ENCODE measurements around the gene COX4I1. TPM values are rescaled to one million over a fixed set of nuclear protein-coding genes. Genes with fewer than 3 reads are reported as not detected.
A peak's percentile ranks its signal among the peaks of the same experiment; 100 is the strongest.

Gene COX4I1
- total RNA-seq, 2 donors from 2014 or later, result 436 to 471 TPM

GRCh38 chr16:85750146-85750826 lies 49.2 kb upstream of the COX4I1 start:
- Histone ChIP-seq H3K27me3 (ENCODE audit: control insufficient read depth, insufficient read depth, low read length, poor library complexity, severe bottlenecking) (peaks cover 25% of the 10 kb centered on the region), H3K4me3 (ENCODE audit: low read length) (peak overlapping the region; percentile 77), H3K4me1 (ENCODE audit: control insufficient read depth, insufficient read depth, low read length) (peaks cover 11% of the 10 kb centered on the region), H3K27ac (ENCODE audit: low read depth, low read length) (no peak overlapping the region), H3K9me3 (ENCODE audit: control insufficient read depth, low read length) (no peaks in the 10 kb centered on the region), H3K9ac (ENCODE audit: extremely low read depth, low read length, poor library complexity, severe bottlenecking) (peak overlapping the region; percentile 6), H3K36me3 (ENCODE audit: control insufficient read depth, insufficient read depth, low read length) (no peaks in the 10 kb centered on the region)
- 1 to 5% methylated on average over 16 to 51 of the region's 51 CpGs for WGBS, 2 experiments (ENCODE audit: insufficient coverage in 1 of 2, insufficient read length in 1 of 2)
- DNase-seq, result peak; percentile 81
- Mint-ChIP-seq H3K36me3 (ENCODE audit: low read depth) (no peaks in the 10 kb centered on the region), H3K27ac (no peak overlapping the region), H3K27me3 (ENCODE audit: insufficient read depth) (peaks cover 25% of the 10 kb centered on the region), H3K4me1 (peaks cover 20% of the 10 kb centered on the region), H3K9me3 (no peaks in the 10 kb centered on the region), H3K4me3 (peak overlapping the region; percentile 70)
- peak; percentile 30 for TF ChIP-seq CTCF (conservative IDR thresholded peaks at IDR 0.05)

- Histone ChIP-seq H3K36me3 (ENCODE audit: control insufficient read depth, insufficient read depth, low read length) (no peaks in the 10 kb centered on the region), H3K9me3 (ENCODE audit: control insufficient read depth, low read length) (no peaks in the 10 kb centered on the region), H3K27me3 (ENCODE audit: control insufficient read depth, insufficient read depth, low read length, poor library complexity, severe bottlenecking) (peaks cover 25% of the 10 kb centered on the region), H3K9ac (ENCODE audit: extremely low read depth, low read length, poor library complexity, severe bottlenecking) (peak within 1 kb of the TSS; percentile 6), H3K4me1 (ENCODE audit: control insufficient read depth, insufficient read depth, low read length) (peaks cover 11% of the 10 kb centered on the region), H3K4me3 (ENCODE audit: low read length) (peak within 1 kb of the TSS; percentile 77), H3K27ac (ENCODE audit: low read depth, low read length) (no peak within 1 kb of the TSS)
- H3K36me3 Mint-ChIP-seq (ENCODE audit: low read depth), result no peaks in the 10 kb centered on the region
- H3K4me1 Mint-ChIP-seq, result peaks cover 20% of the 10 kb centered on the region
- H3K27me3 Mint-ChIP-seq (ENCODE audit: insufficient read depth), result peaks cover 25% of the 10 kb centered on the region
- peak; percentile 83 for DNase-seq
- TF ChIP-seq CTCF (conservative IDR thresholded peaks at IDR 0.05), result no peak
- H3K9me3 Mint-ChIP-seq, result no peaks in the 10 kb centered on the region
- 8 to 17% methylated on average over 18 to 96 of the region's 96 CpGs for WGBS, 2 experiments (ENCODE audit: insufficient coverage in 1 of 2, insufficient read length in 1 of 2)
- no peak within 1 kb of the TSS for H3K27ac Mint-ChIP-seq
- H3K4me3 Mint-ChIP-seq, result peak within 1 kb of the TSS; percentile 70
Observed at GRCh38 chr16:85750827-85751697, 48.4 kb upstream of the COX4I1 start, which contains the start of gene C16orf74. Gene C16orf74, minus strand, starts transcription at chr16:85751096. Its CDS starts 15,879 bp downstream, at chr16:85735217.

GRCh38 chr16:85751698-85752501 lies 47.6 kb upstream of the COX4I1 start:
- H3K4me3 Mint-ChIP-seq, result peak overlapping the region; percentile 42
- no peak for TF ChIP-seq CTCF (conservative IDR thresholded peaks at IDR 0.05)
- peak; percentile 83 for DNase-seq
- H3K4me1 Mint-ChIP-seq, result peaks cover 13% of the 10 kb centered on the region
- H3K9me3 Mint-ChIP-seq, result no peaks in the 10 kb centered on the region
- Histone ChIP-seq H3K9ac (ENCODE audit: extremely low read depth, low read length, poor library complexity, severe bottlenecking) (no peak overlapping the region), H3K27ac (ENCODE audit: low read depth, low read length) (no peak overlapping the region), H3K4me3 (ENCODE audit: low read length) (no peak overlapping the region), H3K4me1 (ENCODE audit: control insufficient read depth, insufficient read depth, low read length) (peaks cover 5% of the 10 kb centered on the region), H3K9me3 (ENCODE audit: control insufficient read depth, low read length) (no peaks in the 10 kb centered on the region), H3K36me3 (ENCODE audit: control insufficient read depth, insufficient read depth, low read length) (no peaks in the 10 kb centered on the region), H3K27me3 (ENCODE audit: control insufficient read depth, insufficient read depth, low read length, poor library complexity, severe bottlenecking) (peaks cover 25% of the 10 kb centered on the region)
- H3K36me3 Mint-ChIP-seq (ENCODE audit: low read depth), result no peaks in the 10 kb centered on the region
- WGBS, 2 experiments (ENCODE audit: insufficient coverage in 1 of 2, insufficient read length in 1 of 2), result 43 to 47% methylated on average over 7 to 15 of the region's 15 CpGs
- H3K27ac Mint-ChIP-seq, result no peak overlapping the region
- peaks cover 25% of the 10 kb centered on the region for H3K27me3 Mint-ChIP-seq (ENCODE audit: insufficient read depth)

Data from endodermal cell (in vitro differentiated cells).